ENCODE measurements around the gene ACBD6. TPM values are rescaled to one million over a fixed set of nuclear protein-coding genes. Genes with fewer than 3 reads are reported as not detected.

ACBD6 gene
- total RNA-seq, 1 experiment from 2014 or later = 48.5 TPM

GRCh38 chr1:180527101-180527669, 24.8 kb upstream of the ACBD6 start:
- in situ Hi-C loops (cut with HindIII; ENCODE audit: low pct_unique_long_range_greater_than_20kb, low sequenced_read_pairs) (no loop called here), intact Hi-C loops (cut with micrococcal nuclease; ENCODE audit: unreplicated experiment) (no loop called here)
- no peaks in the 10 kb centered on the region for H3K4me1 ChIP-seq (ENCODE audit: control insufficient read depth, insufficient read depth, low read length)
- no peak for TF ChIP-seq SIN3A (IDR thresholded peaks at IDR 0.05; ENCODE audit: borderline replicate concordance, insufficient read depth, low read depth, low read length)
- no peak for TF ChIP-seq TCF7L2 (IDR thresholded peaks at IDR 0.05; ENCODE audit: low read depth, low read length)
- TF ChIP-seq POLR2AphosphoS5 (IDR thresholded peaks at IDR 0.05; ENCODE audit: low read depth, low read length) = no peak
- no peak for TF ChIP-seq CTCF (IDR thresholded peaks at IDR 0.05)
- TF ChIP-seq REST (IDR thresholded peaks at IDR 0.05; ENCODE audit: insufficient read depth in 1 of 2, low read depth in 2 of 2, low read length in 1 of 2) = no peak
- no peaks in the 10 kb centered on the region for H3K36me3 ChIP-seq (ENCODE audit: control insufficient read depth, insufficient read depth, low read length)
- CTCF ChIA-PET = no interaction called here
- no peaks in the 10 kb centered on the region for H3K27me3 ChIP-seq (ENCODE audit: control insufficient read depth, insufficient read depth, low read length)
- ATAC-seq = peak; percentile 69; the same call in 1 of the 2 replicates
- POLR2A ChIA-PET = no interaction called here
- no peak for DNase-seq (ENCODE audit: low read depth, low spot score)
- H3K4me3 ChIP-seq (ENCODE audit: low read depth in 2 of 2, low read length in 2 of 2) = no peak overlapping the region
- no peak overlapping the region for H3K27ac ChIP-seq (ENCODE audit: low read length)
- no peaks in the 10 kb centered on the region for H3K9me3 ChIP-seq (ENCODE audit: control insufficient read depth, insufficient read depth, low read depth, low read length)
- BruUV-seq (replicated peaks) = no TSS peak

GRCh38 chr1:180525715-180526039, 23.3 kb upstream of the ACBD6 start:
- intact Hi-C loops (cut with micrococcal nuclease; ENCODE audit: unreplicated experiment) = no loop called here
- ATAC-seq = no peak
- no TSS peak for BruUV-seq (replicated peaks)

More at GRCh38 chr1:180525715-180526039, 23.3 kb upstream of the ACBD6 start:
- DNase-seq (ENCODE audit: low read depth, low spot score) = no peak
- Histone ChIP-seq H3K27ac (ENCODE audit: low read length) (no peak overlapping the region), H3K36me3 (ENCODE audit: control insufficient read depth, insufficient read depth, low read length) (no peaks in the 10 kb centered on the region), H3K4me3 (ENCODE audit: low read depth in 2 of 2, low read length in 2 of 2) (no peak overlapping the region), H3K27me3 (ENCODE audit: control insufficient read depth, insufficient read depth, low read length) (no peaks in the 10 kb centered on the region), H3K9me3 (ENCODE audit: control insufficient read depth, insufficient read depth, low read depth, low read length) (no peaks in the 10 kb centered on the region), H3K4me1 (ENCODE audit: control insufficient read depth, insufficient read depth, low read length) (no peaks in the 10 kb centered on the region; the same call in 1 of the 2 replicates)
- in situ Hi-C loops (cut with HindIII; ENCODE audit: low pct_unique_long_range_greater_than_20kb, low sequenced_read_pairs) = no loop called here
- TF ChIP-seq CTCF (IDR thresholded peaks at IDR 0.05) (no peak), SIN3A (IDR thresholded peaks at IDR 0.05; ENCODE audit: borderline replicate concordance, insufficient read depth, low read depth, low read length) (no peak), TCF7L2 (IDR thresholded peaks at IDR 0.05; ENCODE audit: low read depth, low read length) (no peak), REST (IDR thresholded peaks at IDR 0.05; ENCODE audit: insufficient read depth in 1 of 2, low read depth in 2 of 2, low read length in 1 of 2) (no peak), POLR2AphosphoS5 (IDR thresholded peaks at IDR 0.05; ENCODE audit: low read depth, low read length) (no peak)
- ChIA-PET CTCF (interaction anchor here (0.5 kb wide), 1 partner anchor 11 kb away, joined by 4 read pairs; no protein-coding TSS in a partner anchor), POLR2A (no interaction called here)

Measured in Panc1 (cell line).